ENCODE measurements around the gene VAV3. TPM values are rescaled to one million over a fixed set of nuclear protein-coding genes. Genes with fewer than 3 reads are reported as not detected.

VAV3 gene
- total RNA-seq, 2 donors from 2014 or later: 1.7 to 4.9 TPM

- Mint-ChIP-seq H3K4me1 (peaks cover 5% of the 10 kb centered on the region), H3K9me3 (no peaks in the 10 kb centered on the region), H3K27me3 (no peaks in the 10 kb centered on the region), H3K4me3 (no peak overlapping the region), H3K36me3 (ENCODE audit: low read depth) (no peaks in the 10 kb centered on the region), H3K27ac (no peak overlapping the region)
- no peak for ATAC-seq (replicated peaks)
These were observed 269.6 kb downstream of the VAV3 start for GRCh38 chr1:107695341-107695740.

- Mint-ChIP-seq H3K4me1 (peaks cover 5% of the 10 kb centered on the region), H3K9me3 (no peaks in the 10 kb centered on the region), H3K4me3 (no peak overlapping the region), H3K36me3 (ENCODE audit: low read depth) (no peaks in the 10 kb centered on the region), H3K27me3 (no peaks in the 10 kb centered on the region), H3K27ac (no peak overlapping the region)
- no peak for ATAC-seq (replicated peaks)
These were observed 272.2 kb downstream of the VAV3 start for GRCh38 chr1:107692580-107693345.

DNA sequence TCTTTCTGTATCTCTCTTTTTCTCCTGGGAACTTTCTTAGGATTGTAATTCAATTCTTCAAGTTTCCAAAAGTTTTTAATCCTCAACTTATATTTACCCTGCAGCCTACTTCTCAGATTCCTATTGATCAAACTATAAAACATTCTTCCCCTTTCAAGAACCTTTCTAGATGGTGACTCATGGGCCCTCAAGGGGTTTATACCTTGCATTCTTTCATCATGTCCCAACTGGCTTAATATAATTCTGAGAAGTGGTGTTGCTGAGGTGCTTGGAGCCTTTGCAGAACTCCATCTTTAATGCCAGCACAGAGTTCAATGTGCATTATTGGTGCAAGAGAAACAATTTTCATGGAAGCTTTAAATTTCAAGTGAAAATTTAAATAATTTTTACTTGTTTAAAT lies 273.4 kb downstream of the VAV3 start:
- no peak overlapping the region for H3K27ac Mint-ChIP-seq
- H3K27me3 Mint-ChIP-seq: no peaks in the 10 kb centered on the region
- peaks cover 5% of the 10 kb centered on the region for H3K4me1 Mint-ChIP-seq
- ATAC-seq (replicated peaks): no peak
- no peak overlapping the region for H3K4me3 Mint-ChIP-seq
- no peaks in the 10 kb centered on the region for H3K36me3 Mint-ChIP-seq (ENCODE audit: low read depth)
- no peaks in the 10 kb centered on the region for H3K9me3 Mint-ChIP-seq

DNA sequence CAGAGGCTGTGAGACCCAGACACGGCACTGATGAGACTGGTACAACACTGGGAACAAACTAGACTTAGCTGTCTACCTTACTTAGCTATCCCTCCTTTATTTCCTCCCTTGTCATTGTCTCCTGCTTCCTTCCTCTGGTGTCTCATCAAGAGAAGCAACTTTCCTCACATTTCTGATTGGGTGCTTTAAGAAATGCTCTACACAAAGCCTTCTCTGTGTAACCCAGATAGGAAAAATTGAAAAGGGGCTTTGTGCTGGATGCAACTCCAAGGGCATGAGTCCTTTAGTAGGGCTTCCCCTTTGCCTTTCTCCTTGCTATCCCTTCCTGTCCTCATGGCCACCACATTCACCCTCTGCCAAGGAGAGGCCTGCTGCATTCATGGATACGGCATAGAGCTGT lies 274.5 kb downstream of the VAV3 start:
- no peaks in the 10 kb centered on the region for H3K27me3 Mint-ChIP-seq
- H3K9me3 Mint-ChIP-seq: no peaks in the 10 kb centered on the region
- no peak overlapping the region for H3K4me3 Mint-ChIP-seq
- no peak overlapping the region for H3K27ac Mint-ChIP-seq
- no peaks in the 10 kb centered on the region for H3K36me3 Mint-ChIP-seq (ENCODE audit: low read depth)
- peaks cover 5% of the 10 kb centered on the region for H3K4me1 Mint-ChIP-seq
- ATAC-seq (replicated peaks): no peak

GRCh38 chr1:107689733-107690132 lies 275.2 kb downstream of the VAV3 start:
- H3K4me3 Mint-ChIP-seq: no peak overlapping the region
- no peaks in the 10 kb centered on the region for H3K9me3 Mint-ChIP-seq
- ATAC-seq (replicated peaks): no peak
- no peaks in the 10 kb centered on the region for H3K4me1 Mint-ChIP-seq
- no peaks in the 10 kb centered on the region for H3K36me3 Mint-ChIP-seq (ENCODE audit: low read depth)
- H3K27me3 Mint-ChIP-seq: no peaks in the 10 kb centered on the region
- no peak overlapping the region for H3K27ac Mint-ChIP-seq

DNA sequence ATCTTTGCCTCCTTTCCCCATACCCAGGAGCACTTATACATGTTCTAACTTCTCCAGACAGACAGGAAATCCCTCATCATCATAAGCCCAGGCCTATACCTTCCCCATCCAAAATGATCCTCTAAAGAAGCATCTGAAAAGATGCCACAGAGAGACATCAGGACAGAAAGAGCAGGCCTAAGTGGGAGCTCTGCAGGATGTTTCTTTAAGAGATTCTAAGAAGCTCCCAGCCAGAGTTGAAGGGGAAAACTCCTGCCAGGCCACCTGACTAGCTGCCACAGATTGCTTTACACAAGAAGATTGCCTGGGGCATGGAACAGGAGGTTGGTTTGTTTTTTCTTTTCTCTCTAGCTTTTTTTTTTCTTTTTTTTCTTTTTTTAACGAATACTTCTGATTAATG lies 275.8 kb downstream of the VAV3 start:
- H3K27ac Mint-ChIP-seq: no peak overlapping the region
- no peak for ATAC-seq (replicated peaks)
- no peaks in the 10 kb centered on the region for H3K9me3 Mint-ChIP-seq
- no peaks in the 10 kb centered on the region for H3K27me3 Mint-ChIP-seq
- no peaks in the 10 kb centered on the region for H3K4me1 Mint-ChIP-seq
- no peak overlapping the region for H3K4me3 Mint-ChIP-seq
- H3K36me3 Mint-ChIP-seq (ENCODE audit: low read depth): no peaks in the 10 kb centered on the region

GRCh38 chr1:107687849-107688753 lies 276.9 kb downstream of the VAV3 start:
- no peak for ATAC-seq (replicated peaks)
- no peaks in the 10 kb centered on the region for H3K4me1 Mint-ChIP-seq

GRCh38 chr1:107683683-107684082 lies 281.3 kb downstream of the VAV3 start:
- Mint-ChIP-seq H3K9me3 (no peaks in the 10 kb centered on the region), H3K27me3 (no peaks in the 10 kb centered on the region), H3K36me3 (ENCODE audit: low read depth) (no peaks in the 10 kb centered on the region), H3K4me3 (no peak overlapping the region), H3K27ac (no peak overlapping the region), H3K4me1 (no peaks in the 10 kb centered on the region)
- no peak for ATAC-seq (replicated peaks)

More at GRCh38 chr1:107687849-107688753, 276.9 kb downstream of the VAV3 start:
- H3K4me3 Mint-ChIP-seq: no peak overlapping the region
- H3K27me3 Mint-ChIP-seq: no peaks in the 10 kb centered on the region
- no peaks in the 10 kb centered on the region for H3K9me3 Mint-ChIP-seq
- no peaks in the 10 kb centered on the region for H3K36me3 Mint-ChIP-seq (ENCODE audit: low read depth)
- H3K27ac Mint-ChIP-seq: no peak overlapping the region

DNA sequence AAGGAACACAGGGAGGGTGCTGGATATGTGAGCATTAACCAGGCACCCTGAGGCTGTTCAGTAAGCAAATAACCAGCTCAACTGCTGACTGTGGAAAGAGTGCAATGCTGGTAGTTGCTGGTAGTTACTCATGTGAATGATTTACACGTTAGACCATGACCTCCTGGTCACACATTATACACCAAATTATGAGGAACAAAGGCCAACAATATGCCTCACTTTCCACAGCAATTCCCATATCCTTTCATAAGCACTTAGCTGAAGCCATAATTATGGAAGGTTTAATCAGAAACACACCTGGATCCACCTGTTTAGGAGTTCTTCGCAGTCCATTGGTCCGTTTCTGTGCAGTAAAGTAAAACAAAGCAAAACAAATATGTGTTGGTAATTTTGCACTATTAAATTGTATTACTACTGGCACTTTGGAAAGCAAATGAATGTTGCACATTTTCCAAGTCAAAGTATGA lies 281.8 kb downstream of the VAV3 start:
- H3K27me3 Mint-ChIP-seq: no peaks in the 10 kb centered on the region
- no peaks in the 10 kb centered on the region for H3K36me3 Mint-ChIP-seq (ENCODE audit: low read depth)
- no peak overlapping the region for H3K27ac Mint-ChIP-seq
- no peak for ATAC-seq (replicated peaks)
- no peaks in the 10 kb centered on the region for H3K9me3 Mint-ChIP-seq
- H3K4me1 Mint-ChIP-seq: no peaks in the 10 kb centered on the region
- no peak overlapping the region for H3K4me3 Mint-ChIP-seq

DNA sequence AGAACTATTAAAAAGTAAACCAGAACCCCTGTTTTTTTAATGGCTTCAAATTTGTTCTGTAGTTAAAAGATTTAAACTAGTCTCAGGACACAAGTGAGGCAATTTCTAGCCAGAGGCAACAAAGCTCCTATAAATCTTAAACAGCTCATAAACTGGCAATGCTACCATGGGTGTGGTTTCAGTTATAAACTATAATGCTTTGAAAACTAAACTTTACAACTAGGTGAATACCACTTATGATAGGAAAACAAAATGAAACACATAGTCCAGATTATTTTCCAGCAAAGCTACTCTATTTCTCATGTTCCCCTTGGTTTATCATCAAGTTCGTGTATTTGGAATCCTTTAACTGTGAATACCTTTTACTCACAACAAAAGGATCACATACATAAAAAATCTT lies 282.5 kb downstream of the VAV3 start:
- Mint-ChIP-seq H3K4me1 (no peaks in the 10 kb centered on the region), H3K27me3 (no peaks in the 10 kb centered on the region), H3K36me3 (ENCODE audit: low read depth) (no peaks in the 10 kb centered on the region), H3K4me3 (no peak overlapping the region), H3K27ac (no peak overlapping the region), H3K9me3 (no peaks in the 10 kb centered on the region)
- ATAC-seq (replicated peaks): no peak

DNA sequence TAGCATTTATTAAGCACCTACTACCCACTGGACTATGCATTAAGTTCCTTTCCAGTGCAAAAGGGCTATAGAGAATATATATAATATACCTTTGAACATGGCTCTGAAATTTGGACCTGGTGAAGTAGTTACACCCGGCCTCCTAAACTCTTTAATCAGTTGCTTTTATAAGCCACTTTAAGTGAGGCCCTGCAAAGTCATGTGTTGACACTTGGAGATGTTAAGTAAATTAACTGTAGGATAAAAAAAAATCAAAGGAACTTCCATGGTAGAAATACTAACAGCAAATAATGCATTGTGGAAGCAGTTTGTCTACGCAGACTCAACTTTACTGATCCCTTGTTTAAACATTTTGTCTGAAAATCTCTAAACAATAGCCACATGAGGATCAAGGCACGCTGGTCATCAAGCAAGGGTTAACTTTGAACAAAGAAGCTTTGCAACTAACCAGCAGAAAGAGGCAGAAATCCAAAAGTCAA lies 283.9 kb downstream of the VAV3 start:
- H3K9me3 Mint-ChIP-seq: no peaks in the 10 kb centered on the region
- no peak overlapping the region for H3K27ac Mint-ChIP-seq
- H3K4me1 Mint-ChIP-seq: no peaks in the 10 kb centered on the region
- no peak overlapping the region for H3K4me3 Mint-ChIP-seq
- H3K27me3 Mint-ChIP-seq: no peaks in the 10 kb centered on the region
- H3K36me3 Mint-ChIP-seq (ENCODE audit: low read depth): no peaks in the 10 kb centered on the region
- no peak for ATAC-seq (replicated peaks)

GRCh38 chr1:107680579-107680985 lies 284.4 kb downstream of the VAV3 start:
- H3K27ac Mint-ChIP-seq: no peak overlapping the region
- no peaks in the 10 kb centered on the region for H3K4me1 Mint-ChIP-seq
- H3K4me3 Mint-ChIP-seq: no peak overlapping the region
- H3K36me3 Mint-ChIP-seq (ENCODE audit: low read depth): no peaks in the 10 kb centered on the region
- no peak for ATAC-seq (replicated peaks)
- H3K27me3 Mint-ChIP-seq: no peaks in the 10 kb centered on the region
- peaks cover under 1% of the 10 kb centered on the region for H3K9me3 Mint-ChIP-seq

DNA sequence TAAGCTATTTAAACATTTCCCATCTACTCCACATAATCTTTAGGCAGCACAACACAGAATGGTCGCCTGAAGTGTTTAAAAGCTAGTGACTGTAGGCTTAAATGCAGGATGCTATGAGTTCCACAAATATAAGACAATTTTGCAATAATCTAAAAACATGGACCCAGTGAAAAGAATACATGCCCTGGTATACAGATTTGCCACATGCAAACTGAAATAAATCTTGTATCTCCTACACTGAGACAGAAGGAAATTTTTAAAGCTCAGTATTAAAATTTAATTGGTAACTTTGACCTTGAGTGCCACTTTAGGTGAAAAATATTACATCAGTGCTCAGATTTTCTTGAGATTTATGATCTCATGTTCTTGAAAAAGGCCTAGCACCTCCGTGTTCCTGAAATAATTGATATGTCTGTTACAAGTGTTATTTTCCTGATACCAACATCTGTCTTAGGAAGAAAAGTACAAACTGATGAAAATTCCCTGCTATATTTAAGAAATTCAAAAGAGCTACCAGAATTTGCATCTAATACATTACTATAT lies 285.5 kb downstream of the VAV3 start:
- ATAC-seq (replicated peaks): no peak
- Mint-ChIP-seq H3K27ac (no peak overlapping the region), H3K4me3 (no peak overlapping the region), H3K36me3 (ENCODE audit: low read depth) (no peaks in the 10 kb centered on the region), H3K4me1 (no peaks in the 10 kb centered on the region), H3K27me3 (no peaks in the 10 kb centered on the region), H3K9me3 (peaks cover 4% of the 10 kb centered on the region)

GRCh38 chr1:107678993-107679392 lies 286.0 kb downstream of the VAV3 start:
- H3K9me3 Mint-ChIP-seq: peaks cover 4% of the 10 kb centered on the region
- ATAC-seq (replicated peaks): no peak
- no peak overlapping the region for H3K27ac Mint-ChIP-seq
- no peaks in the 10 kb centered on the region for H3K27me3 Mint-ChIP-seq
- no peaks in the 10 kb centered on the region for H3K4me1 Mint-ChIP-seq
- no peak overlapping the region for H3K4me3 Mint-ChIP-seq
- H3K36me3 Mint-ChIP-seq (ENCODE audit: low read depth): no peaks in the 10 kb centered on the region
